Measurements from ENCODE around the gene LFNG. TPM values are rescaled to one million over a fixed set of nuclear protein-coding genes. Genes with fewer than 3 reads are reported as not detected.
A peak's percentile ranks its signal among the peaks of the same experiment; 100 is the strongest.

LFNG gene
- total RNA-seq, 3 donors from 2014 or later (not counting 1 experiment from before 2014, with no cell fraction given) = 140 to 191 (median 176) TPM

DNA sequence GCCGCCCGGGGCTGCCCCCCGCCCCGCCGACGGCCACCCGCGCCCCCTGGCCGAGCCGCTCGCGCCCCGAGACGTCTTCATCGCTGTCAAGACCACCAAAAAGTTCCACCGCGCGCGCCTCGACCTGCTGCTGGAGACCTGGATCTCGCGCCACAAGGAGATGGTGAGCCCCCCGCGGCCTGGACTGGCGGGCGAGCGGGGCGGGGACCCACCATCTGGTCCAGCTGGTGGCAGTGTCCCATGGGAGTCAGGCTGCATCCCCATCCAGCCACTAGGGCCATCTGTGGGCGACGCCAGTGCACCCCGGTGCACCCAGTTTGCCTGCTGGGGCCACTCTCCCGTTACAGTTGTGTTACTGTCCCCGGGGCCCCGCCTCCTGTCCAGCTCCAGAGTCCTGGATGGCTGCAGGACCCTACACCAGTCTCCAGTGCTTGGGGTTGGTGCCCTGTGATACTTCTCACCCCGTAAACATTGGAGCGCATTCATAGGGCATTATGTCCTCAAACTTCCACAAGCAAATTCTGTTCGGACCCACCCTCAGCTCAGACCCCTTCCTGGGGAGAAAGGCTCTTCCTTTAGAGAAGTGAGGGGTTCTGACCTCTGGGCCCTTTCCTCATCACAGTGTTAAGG lies 672 bp downstream of the LFNG start:
- peaks cover 54% of the 10 kb centered on the region for H3K4me1 ChIP-seq (ENCODE audit: control insufficient read depth, insufficient read depth, low read length)
- under 1% methylated on average over 37 of the region's 37 CpGs for WGBS (ENCODE audit: insufficient coverage)
- TF ChIP-seq, protein P1, sequence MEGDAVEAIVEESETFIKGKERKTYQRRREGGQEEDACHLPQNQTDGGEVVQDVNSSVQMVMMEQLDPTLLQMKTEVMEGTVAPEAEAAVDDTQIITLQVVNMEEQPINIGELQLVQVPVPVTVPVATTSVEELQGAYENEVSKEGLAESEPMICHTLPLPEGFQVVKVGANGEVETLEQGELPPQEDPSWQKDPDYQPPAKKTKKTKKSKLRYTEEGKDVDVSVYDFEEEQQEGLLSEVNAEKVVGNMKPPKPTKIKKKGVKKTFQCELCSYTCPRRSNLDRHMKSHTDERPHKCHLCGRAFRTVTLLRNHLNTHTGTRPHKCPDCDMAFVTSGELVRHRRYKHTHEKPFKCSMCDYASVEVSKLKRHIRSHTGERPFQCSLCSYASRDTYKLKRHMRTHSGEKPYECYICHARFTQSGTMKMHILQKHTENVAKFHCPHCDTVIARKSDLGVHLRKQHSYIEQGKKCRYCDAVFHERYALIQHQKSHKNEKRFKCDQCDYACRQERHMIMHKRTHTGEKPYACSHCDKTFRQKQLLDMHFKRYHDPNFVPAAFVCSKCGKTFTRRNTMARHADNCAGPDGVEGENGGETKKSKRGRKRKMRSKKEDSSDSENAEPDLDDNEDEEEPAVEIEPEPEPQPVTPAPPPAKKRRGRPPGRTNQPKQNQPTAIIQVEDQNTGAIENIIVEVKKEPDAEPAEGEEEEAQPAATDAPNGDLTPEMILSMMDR (IDR thresholded peaks at IDR 0.05) = no peak
- H3K4me3 ChIP-seq (ENCODE audit: low read length) = peak overlapping the region; percentile 71
- Mint-ChIP-seq H3K27ac (peak overlapping the region; percentile 94 to 97), H3K27me3 (ENCODE audit: low read depth in 2 of 2) (no peaks in the 10 kb centered on the region), H3K4me1 (peaks cover 20 to 37% of the 10 kb centered on the region in 2 donors), H3K36me3 (no peaks in the 10 kb centered on the region), H3K4me3 (peak overlapping the region; percentile 93), H3K9me3 (no peaks in the 10 kb centered on the region)
- intact Hi-C loops (cut with micrococcal nuclease) = loop anchor here (5.0 to 10.0 kb wide), 4 partner anchors 43 to 1613 kb away; partner anchors contain the start of genes GRIFIN and TTYH3
- ATAC-seq = no peak
- DNase-seq = peak in 1 of 2 donors; percentile 49
- H3K36me3 ChIP-seq (ENCODE audit: control insufficient read depth, insufficient read depth, low read length) = peaks cover 8% of the 10 kb centered on the region
- no peaks in the 10 kb centered on the region for H3K9me3 ChIP-seq (ENCODE audit: control insufficient read depth, insufficient read depth, low read length)
- peak overlapping the region; percentile 5 for H3K27ac ChIP-seq (ENCODE audit: low read length)
- H3K27me3 ChIP-seq (ENCODE audit: control insufficient read depth, insufficient read depth, low read length) = no peaks in the 10 kb centered on the region

GRCh38 chr7:2520761-2521290 lies 1.3 kb downstream of the LFNG start:
- Mint-ChIP-seq H3K27me3 (ENCODE audit: low read depth in 2 of 2) (no peaks in the 10 kb centered on the region), H3K4me3 (peak overlapping the region; percentile 93), H3K4me1 (peaks cover 20 to 40% of the 10 kb centered on the region in 2 donors), H3K36me3 (no peaks in the 10 kb centered on the region), H3K27ac (peak overlapping the region; percentile 94 to 97), H3K9me3 (no peaks in the 10 kb centered on the region)
- WGBS (ENCODE audit: insufficient coverage) = 7% methylated on average over 10 of the region's 12 CpGs
- Histone ChIP-seq H3K4me3 (ENCODE audit: low read length) (peak overlapping the region; percentile 71), H3K9me3 (ENCODE audit: control insufficient read depth, insufficient read depth, low read length) (no peaks in the 10 kb centered on the region), H3K27me3 (ENCODE audit: control insufficient read depth, insufficient read depth, low read length) (no peaks in the 10 kb centered on the region), H3K36me3 (ENCODE audit: control insufficient read depth, insufficient read depth, low read length) (peaks cover 14% of the 10 kb centered on the region), H3K27ac (ENCODE audit: low read length) (peak overlapping the region; percentile 65), H3K4me1 (ENCODE audit: control insufficient read depth, insufficient read depth, low read length) (peaks cover 60% of the 10 kb centered on the region)
- intact Hi-C loops (cut with micrococcal nuclease) = loop anchor here (5.0 to 10.0 kb wide), 4 partner anchors 44 to 1614 kb away; partner anchors contain the start of genes GRIFIN and TTYH3
- DNase-seq (peak in 1 of 2 donors; percentile 47), ATAC-seq (peak in 1 of 3 donors; percentile 6)
- TF ChIP-seq, protein P1 (IDR thresholded peaks at IDR 0.05) = no peak

DNA sequence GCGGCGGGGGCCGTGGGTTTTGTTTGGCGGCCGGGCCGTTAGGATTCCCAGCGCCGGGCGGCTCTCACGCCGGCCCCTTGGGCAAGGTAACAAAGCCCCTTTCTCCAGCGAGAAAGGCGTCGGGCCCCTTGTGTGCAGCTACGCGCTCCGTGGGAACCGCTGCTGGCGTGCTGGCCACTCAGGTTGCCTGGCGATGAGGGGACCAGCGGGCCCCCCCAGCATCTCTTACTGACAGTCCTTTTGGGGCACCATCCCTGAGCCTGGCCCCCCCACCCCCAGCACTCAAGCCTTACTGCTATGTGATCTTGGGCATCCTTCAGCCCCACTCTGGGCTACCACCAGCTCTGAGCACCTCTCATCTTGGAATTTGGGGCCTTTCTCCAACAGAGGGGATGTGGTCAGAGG lies 1.8 kb downstream of the LFNG start:
- Mint-ChIP-seq H3K27ac (peak overlapping the region; percentile 94 to 97), H3K4me3 (peak overlapping the region; percentile 92), H3K9me3 (no peaks in the 10 kb centered on the region), H3K4me1 (peaks cover 20 to 42% of the 10 kb centered on the region in 2 donors), H3K36me3 (no peaks in the 10 kb centered on the region), H3K27me3 (ENCODE audit: low read depth in 2 of 2) (no peaks in the 10 kb centered on the region)
- Histone ChIP-seq H3K27me3 (ENCODE audit: control insufficient read depth, insufficient read depth, low read length) (no peaks in the 10 kb centered on the region), H3K36me3 (ENCODE audit: control insufficient read depth, insufficient read depth, low read length) (peaks cover 19% of the 10 kb centered on the region), H3K27ac (ENCODE audit: low read length) (peak overlapping the region; percentile 65), H3K4me3 (ENCODE audit: low read length) (peak overlapping the region; percentile 71), H3K9me3 (ENCODE audit: control insufficient read depth, insufficient read depth, low read length) (no peaks in the 10 kb centered on the region), H3K4me1 (ENCODE audit: control insufficient read depth, insufficient read depth, low read length) (peaks cover 65% of the 10 kb centered on the region)
- peak in 1 of 3 donors; percentile 2 for ATAC-seq
- TF ChIP-seq, protein P1 (IDR thresholded peaks at IDR 0.05) = no peak
- DNase-seq = no peak
- intact Hi-C loops (cut with micrococcal nuclease) = loop anchor here (5.0 to 10.0 kb wide), 4 partner anchors 44 to 1614 kb away; partner anchors contain the start of genes GRIFIN and TTYH3
- 8% methylated on average over 21 of the region's 21 CpGs for WGBS (ENCODE audit: insufficient coverage)

All from natural killer cell (primary cell).